Measurements from ENCODE around the gene TACC2. TPM values are rescaled to one million over a fixed set of nuclear protein-coding genes. Genes with fewer than 3 reads are reported as not detected.

Gene TACC2
- total RNA-seq, 1 donor from 2014 or later, result 32.2 TPM

DNA sequence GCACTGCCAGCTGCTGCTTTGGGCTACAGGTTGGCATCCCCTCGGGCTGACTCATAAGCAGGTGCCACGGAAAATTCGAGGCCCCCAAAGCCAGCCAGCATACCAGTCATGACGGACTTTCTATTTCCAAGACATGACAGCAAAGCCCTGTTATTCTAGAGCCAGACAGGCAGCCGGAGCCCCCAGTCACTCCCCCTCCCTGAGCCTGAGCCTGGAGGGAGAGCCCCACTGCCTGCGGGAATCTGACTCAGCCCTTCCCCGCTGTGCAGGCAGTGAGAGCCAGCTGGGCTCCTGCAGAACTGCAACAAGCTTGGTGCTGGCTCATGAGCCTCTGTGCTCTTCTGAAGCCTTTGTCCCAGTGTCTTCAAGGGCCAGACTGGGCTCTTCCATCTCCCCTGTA, 297.9 kb downstream of the TACC2 start:
- H3K4me3 Mint-ChIP-seq (ENCODE audit: unreplicated experiment), result no peak overlapping the region
- TF ChIP-seq, protein P1, sequence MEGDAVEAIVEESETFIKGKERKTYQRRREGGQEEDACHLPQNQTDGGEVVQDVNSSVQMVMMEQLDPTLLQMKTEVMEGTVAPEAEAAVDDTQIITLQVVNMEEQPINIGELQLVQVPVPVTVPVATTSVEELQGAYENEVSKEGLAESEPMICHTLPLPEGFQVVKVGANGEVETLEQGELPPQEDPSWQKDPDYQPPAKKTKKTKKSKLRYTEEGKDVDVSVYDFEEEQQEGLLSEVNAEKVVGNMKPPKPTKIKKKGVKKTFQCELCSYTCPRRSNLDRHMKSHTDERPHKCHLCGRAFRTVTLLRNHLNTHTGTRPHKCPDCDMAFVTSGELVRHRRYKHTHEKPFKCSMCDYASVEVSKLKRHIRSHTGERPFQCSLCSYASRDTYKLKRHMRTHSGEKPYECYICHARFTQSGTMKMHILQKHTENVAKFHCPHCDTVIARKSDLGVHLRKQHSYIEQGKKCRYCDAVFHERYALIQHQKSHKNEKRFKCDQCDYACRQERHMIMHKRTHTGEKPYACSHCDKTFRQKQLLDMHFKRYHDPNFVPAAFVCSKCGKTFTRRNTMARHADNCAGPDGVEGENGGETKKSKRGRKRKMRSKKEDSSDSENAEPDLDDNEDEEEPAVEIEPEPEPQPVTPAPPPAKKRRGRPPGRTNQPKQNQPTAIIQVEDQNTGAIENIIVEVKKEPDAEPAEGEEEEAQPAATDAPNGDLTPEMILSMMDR (IDR thresholded peaks at IDR 0.05; ENCODE audit: unreplicated experiment), result no peak
- H3K36me3 Mint-ChIP-seq (ENCODE audit: low read depth, unreplicated experiment), result no peaks in the 10 kb centered on the region
- no peak for DNase-seq (ENCODE audit: low spot score)
- H3K4me1 Mint-ChIP-seq (ENCODE audit: unreplicated experiment), result peaks cover 15% of the 10 kb centered on the region
- no peaks in the 10 kb centered on the region for H3K9me3 Mint-ChIP-seq (ENCODE audit: unreplicated experiment)
- H3K27ac Mint-ChIP-seq (ENCODE audit: unreplicated experiment), result no peak overlapping the region
- H3K27me3 Mint-ChIP-seq (ENCODE audit: unreplicated experiment), result peaks cover 2% of the 10 kb centered on the region

DNA sequence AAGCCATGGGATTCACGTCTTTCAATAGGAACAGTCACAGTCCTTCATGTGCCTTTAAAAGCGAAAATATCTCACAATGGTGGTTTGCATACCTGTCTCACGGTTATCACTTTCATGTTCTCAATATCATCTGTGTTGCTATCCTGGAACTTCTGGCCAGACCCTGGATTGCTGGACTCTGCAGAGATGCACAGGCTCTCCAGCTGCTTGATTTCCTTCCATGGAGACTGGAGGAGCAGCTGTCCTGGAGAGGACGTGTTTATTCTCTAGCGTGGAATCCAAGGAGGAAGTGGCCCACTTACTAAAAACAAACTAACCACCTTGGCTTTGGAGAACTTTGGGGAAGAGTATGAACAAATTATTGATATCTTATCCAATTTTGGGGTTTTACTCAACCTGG, 298.6 kb downstream of the TACC2 start:
- Mint-ChIP-seq H3K4me3 (ENCODE audit: unreplicated experiment) (no peak overlapping the region), H3K36me3 (ENCODE audit: low read depth, unreplicated experiment) (no peaks in the 10 kb centered on the region), H3K9me3 (ENCODE audit: unreplicated experiment) (no peaks in the 10 kb centered on the region), H3K4me1 (ENCODE audit: unreplicated experiment) (peaks cover 15% of the 10 kb centered on the region), H3K27me3 (ENCODE audit: unreplicated experiment) (peaks cover 2% of the 10 kb centered on the region), H3K27ac (ENCODE audit: unreplicated experiment) (peak overlapping the region; percentile 10)
- TF ChIP-seq, protein P1 (IDR thresholded peaks at IDR 0.05; ENCODE audit: unreplicated experiment), result no peak
- no peak for DNase-seq (ENCODE audit: low spot score)

DNA sequence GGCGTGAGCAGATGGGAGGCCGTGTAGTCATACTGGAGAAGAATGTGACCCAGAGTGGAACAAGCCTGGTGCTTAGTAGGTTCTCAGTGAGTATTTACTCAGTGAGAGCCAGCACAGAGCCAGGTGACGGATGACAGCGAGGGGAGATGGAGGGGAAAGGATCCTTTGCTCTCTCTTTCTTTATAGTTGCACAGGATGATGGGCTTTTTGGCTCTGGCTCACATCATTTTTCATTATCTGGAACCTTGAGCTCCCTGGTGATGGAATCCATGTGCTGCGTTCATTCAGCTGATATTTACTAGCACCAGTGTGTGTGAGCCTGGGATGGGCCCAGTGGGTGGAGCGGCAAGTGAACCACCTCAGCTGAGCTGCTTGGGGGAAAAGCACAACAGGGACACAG, 299.3 kb downstream of the TACC2 start:
- peaks cover 2% of the 10 kb centered on the region for H3K27me3 Mint-ChIP-seq (ENCODE audit: unreplicated experiment)
- TF ChIP-seq, protein P1 (IDR thresholded peaks at IDR 0.05; ENCODE audit: unreplicated experiment), result no peak
- H3K27ac Mint-ChIP-seq (ENCODE audit: unreplicated experiment), result no peak overlapping the region
- DNase-seq (ENCODE audit: low spot score), result no peak
- no peaks in the 10 kb centered on the region for H3K36me3 Mint-ChIP-seq (ENCODE audit: low read depth, unreplicated experiment)
- no peak overlapping the region for H3K4me3 Mint-ChIP-seq (ENCODE audit: unreplicated experiment)
- peaks cover 15% of the 10 kb centered on the region for H3K4me1 Mint-ChIP-seq (ENCODE audit: unreplicated experiment)
- H3K9me3 Mint-ChIP-seq (ENCODE audit: unreplicated experiment), result no peaks in the 10 kb centered on the region

DNA sequence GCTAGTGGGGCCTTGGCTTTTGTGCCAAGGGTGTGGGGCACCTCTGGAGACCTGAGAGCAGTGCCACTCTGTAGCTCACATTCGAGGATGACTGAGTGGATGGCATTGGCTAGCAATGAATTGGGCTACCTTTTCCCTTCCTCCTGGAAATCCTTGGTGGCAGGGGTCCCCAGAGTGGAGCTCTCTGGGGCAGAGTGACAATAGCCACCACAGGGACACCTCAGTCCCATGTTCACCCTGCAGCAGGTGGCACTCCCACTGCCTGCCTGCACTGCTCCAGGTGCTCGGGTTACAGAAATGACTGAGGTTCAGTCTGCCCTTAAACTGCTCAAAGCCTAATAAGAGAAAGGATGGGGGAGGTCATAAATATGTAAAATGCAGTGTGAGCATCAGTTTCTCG, 300.0 kb downstream of the TACC2 start:
- TF ChIP-seq, protein P1 (IDR thresholded peaks at IDR 0.05; ENCODE audit: unreplicated experiment), result no peak
- Mint-ChIP-seq H3K36me3 (ENCODE audit: low read depth, unreplicated experiment) (no peaks in the 10 kb centered on the region), H3K4me3 (ENCODE audit: unreplicated experiment) (no peak overlapping the region), H3K9me3 (ENCODE audit: unreplicated experiment) (no peaks in the 10 kb centered on the region), H3K4me1 (ENCODE audit: unreplicated experiment) (peaks cover 15% of the 10 kb centered on the region), H3K27ac (ENCODE audit: unreplicated experiment) (no peak overlapping the region), H3K27me3 (ENCODE audit: unreplicated experiment) (peaks cover 2% of the 10 kb centered on the region)
- no peak for DNase-seq (ENCODE audit: low spot score)

DNA sequence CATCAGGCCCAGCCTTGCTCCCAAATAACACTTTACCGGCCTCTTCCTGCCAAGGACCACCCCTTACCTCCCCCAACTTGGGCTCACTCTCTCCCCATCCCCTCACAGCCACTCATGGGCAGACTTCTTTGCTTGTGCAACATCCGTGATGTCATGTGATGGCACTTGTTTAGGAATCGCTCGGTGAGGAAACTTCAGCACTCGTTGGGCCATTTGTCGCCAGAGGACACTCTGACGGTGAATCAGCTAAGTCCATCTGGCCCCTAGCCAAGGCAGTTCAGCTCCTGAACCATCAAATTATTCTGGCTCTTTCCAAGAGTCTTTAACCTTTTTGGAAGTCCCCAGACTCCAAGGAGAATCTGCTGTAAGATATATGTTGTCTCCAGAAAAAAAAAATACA, 301.4 kb downstream of the TACC2 start:
- Mint-ChIP-seq H3K9me3 (ENCODE audit: unreplicated experiment) (no peaks in the 10 kb centered on the region), H3K4me3 (ENCODE audit: unreplicated experiment) (no peak overlapping the region), H3K36me3 (ENCODE audit: low read depth, unreplicated experiment) (no peaks in the 10 kb centered on the region), H3K27ac (ENCODE audit: unreplicated experiment) (no peak overlapping the region), H3K27me3 (ENCODE audit: unreplicated experiment) (peaks cover 5% of the 10 kb centered on the region), H3K4me1 (ENCODE audit: unreplicated experiment) (peaks cover 28% of the 10 kb centered on the region)
- TF ChIP-seq, protein P1 (IDR thresholded peaks at IDR 0.05; ENCODE audit: unreplicated experiment), result no peak
- no peak for DNase-seq (ENCODE audit: low spot score)
